GM18861 (cell line): ENCODE measurements around the gene RHCG.
A peak's percentile ranks its signal among the peaks of the same experiment; 100 is the strongest.

ENCODE experiments used
- ATAC-seq: cut with Tn5 transposase; IDR thresholded peaks from one replicate; pipeline ENCODE4 v1.9.1; 2021; ENCODE audit not compliant: unreplicated experiment

RHCG gene

GRCh38 chr15:89446255-89446891 is 50.0 kb downstream of the RHCG start:
- ATAC-seq: no peak

- no peak for ATAC-seq
Observed at GRCh38 chr15:89445518-89445917, 50.9 kb downstream of the RHCG start.

- ATAC-seq: no peak
Observed at GRCh38 chr15:89444241-89445225, 51.9 kb downstream of the RHCG start.

GRCh38 chr15:89443581-89443980 is 52.8 kb downstream of the RHCG start:
- no peak for ATAC-seq

- ATAC-seq: no peak
Observed at GRCh38 chr15:89442671-89443307, 53.6 kb downstream of the RHCG start.

- ATAC-seq: no peak
Observed at GRCh38 chr15:89442155-89442554, 54.2 kb downstream of the RHCG start.

- ATAC-seq: peak; percentile 91
Observed at GRCh38 chr15:89441295-89441812, 55.0 kb downstream of the RHCG start.

- no peak for ATAC-seq
Observed at GRCh38 chr15:89439764-89440163, 56.6 kb downstream of the RHCG start.

GRCh38 chr15:89436560-89437311 is 59.6 kb downstream of the RHCG start:
- no peak for ATAC-seq

- no peak for ATAC-seq
Observed at GRCh38 chr15:89435362-89435761, 61.0 kb downstream of the RHCG start.

- ATAC-seq: no peak
Observed at GRCh38 chr15:89433686-89434085, 62.7 kb downstream of the RHCG start.

- peak; percentile 79 for ATAC-seq
Observed at GRCh38 chr15:89430530-89431341, 65.6 kb downstream of the RHCG start.

GRCh38 chr15:89429986-89430385 is 66.4 kb downstream of the RHCG start:
- ATAC-seq: no peak

- no peak for ATAC-seq
Observed at GRCh38 chr15:89429023-89429422, 67.4 kb downstream of the RHCG start.

- ATAC-seq: no peak
Observed at GRCh38 chr15:89428246-89428645, 68.1 kb downstream of the RHCG start.

- ATAC-seq: no peak
Observed at GRCh38 chr15:89426500-89426899, 69.9 kb downstream of the RHCG start.

- no peak for ATAC-seq
Observed at GRCh38 chr15:89423981-89424380, 72.4 kb downstream of the RHCG start.
